NCI-H1436 (cell line): ENCODE results near the gene PHKA2.
"Not testable (repeated sequence)": the region's sequence is repeated elsewhere in the genome, so short reads cannot be mapped to it uniquely, and the experiment has no call there.

ENCODE experiments used
- DNase-seq: peaks from one replicate; lab custom pipeline; 2025; lab: John Stamatoyannopoulos, UW

Gene PHKA2, protein sequence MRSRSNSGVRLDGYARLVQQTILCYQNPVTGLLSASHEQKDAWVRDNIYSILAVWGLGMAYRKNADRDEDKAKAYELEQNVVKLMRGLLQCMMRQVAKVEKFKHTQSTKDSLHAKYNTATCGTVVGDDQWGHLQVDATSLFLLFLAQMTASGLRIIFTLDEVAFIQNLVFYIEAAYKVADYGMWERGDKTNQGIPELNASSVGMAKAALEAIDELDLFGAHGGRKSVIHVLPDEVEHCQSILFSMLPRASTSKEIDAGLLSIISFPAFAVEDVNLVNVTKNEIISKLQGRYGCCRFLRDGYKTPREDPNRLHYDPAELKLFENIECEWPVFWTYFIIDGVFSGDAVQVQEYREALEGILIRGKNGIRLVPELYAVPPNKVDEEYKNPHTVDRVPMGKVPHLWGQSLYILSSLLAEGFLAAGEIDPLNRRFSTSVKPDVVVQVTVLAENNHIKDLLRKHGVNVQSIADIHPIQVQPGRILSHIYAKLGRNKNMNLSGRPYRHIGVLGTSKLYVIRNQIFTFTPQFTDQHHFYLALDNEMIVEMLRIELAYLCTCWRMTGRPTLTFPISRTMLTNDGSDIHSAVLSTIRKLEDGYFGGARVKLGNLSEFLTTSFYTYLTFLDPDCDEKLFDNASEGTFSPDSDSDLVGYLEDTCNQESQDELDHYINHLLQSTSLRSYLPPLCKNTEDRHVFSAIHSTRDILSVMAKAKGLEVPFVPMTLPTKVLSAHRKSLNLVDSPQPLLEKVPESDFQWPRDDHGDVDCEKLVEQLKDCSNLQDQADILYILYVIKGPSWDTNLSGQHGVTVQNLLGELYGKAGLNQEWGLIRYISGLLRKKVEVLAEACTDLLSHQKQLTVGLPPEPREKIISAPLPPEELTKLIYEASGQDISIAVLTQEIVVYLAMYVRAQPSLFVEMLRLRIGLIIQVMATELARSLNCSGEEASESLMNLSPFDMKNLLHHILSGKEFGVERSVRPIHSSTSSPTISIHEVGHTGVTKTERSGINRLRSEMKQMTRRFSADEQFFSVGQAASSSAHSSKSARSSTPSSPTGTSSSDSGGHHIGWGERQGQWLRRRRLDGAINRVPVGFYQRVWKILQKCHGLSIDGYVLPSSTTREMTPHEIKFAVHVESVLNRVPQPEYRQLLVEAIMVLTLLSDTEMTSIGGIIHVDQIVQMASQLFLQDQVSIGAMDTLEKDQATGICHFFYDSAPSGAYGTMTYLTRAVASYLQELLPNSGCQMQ

DNA sequence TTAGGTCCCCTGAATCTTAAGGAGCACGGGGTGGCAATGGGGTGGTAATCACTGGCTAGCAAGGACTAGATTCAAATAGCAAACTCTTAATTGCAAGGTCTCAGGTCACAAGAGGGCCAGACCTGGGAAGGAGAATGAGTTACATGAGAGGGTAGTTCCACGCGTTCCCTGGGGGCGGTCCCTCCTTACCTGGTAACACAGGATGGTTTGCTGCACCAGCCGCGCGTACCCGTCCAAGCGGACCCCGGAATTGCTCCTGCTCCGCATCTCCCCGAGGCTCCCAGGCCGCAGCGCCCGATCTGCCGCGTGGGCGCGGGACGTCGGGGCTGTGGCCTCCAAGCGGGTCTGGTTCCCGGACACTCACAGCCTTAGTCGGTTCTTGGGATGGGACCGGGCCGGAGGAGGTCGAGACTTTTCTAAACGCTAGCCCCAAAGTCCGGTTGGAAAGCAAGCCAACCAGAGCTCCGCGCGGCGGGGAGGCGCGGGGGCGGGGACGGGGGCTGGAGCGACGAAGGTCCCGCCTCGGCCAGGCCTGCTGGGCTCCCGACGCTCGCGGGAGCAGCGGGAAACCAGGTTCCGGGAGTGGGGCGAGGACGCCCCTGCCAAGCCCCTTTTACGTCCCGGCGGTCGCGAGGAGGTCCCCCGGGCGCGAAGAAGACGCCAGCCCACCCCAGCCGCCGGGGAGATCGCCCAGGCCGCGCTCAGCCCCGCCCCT lies at the start of gene PHKA2:
PHKA2 (minus strand) TSS at position 449 of the 715 bp plus-strand sequence; CDS start at position 267, 182 bp downstream.
- DNase-seq, result no peak

- no peak for DNase-seq
These were observed 46.9 kb upstream of the PHKA2 start for GRCh38 chrX:19030805-19031204.

- DNase-seq, result no peak
These were observed 44.6 kb upstream of the PHKA2 start for GRCh38 chrX:19028560-19028959.

DNA sequence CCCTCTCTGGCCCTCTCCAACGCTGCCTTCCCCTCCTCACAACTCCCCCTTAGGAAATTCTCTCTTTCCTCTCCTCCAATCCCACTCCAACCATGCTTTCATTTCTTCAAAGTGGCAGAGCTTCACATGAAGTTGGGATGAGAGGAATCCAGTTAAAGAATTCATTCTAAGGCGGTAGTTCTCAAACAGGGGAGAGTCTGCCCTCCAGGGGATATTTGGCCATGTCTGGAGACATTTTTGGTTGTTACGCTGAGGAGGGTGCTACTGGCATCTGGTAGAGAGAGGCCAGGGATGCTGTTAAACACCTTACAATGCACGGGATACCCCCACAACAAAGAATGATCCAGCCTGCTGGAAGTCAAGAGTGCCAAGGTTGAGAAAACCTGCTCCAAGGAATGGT lies 40.5 kb upstream of the PHKA2 start:
- DNase-seq, result no peak

DNA sequence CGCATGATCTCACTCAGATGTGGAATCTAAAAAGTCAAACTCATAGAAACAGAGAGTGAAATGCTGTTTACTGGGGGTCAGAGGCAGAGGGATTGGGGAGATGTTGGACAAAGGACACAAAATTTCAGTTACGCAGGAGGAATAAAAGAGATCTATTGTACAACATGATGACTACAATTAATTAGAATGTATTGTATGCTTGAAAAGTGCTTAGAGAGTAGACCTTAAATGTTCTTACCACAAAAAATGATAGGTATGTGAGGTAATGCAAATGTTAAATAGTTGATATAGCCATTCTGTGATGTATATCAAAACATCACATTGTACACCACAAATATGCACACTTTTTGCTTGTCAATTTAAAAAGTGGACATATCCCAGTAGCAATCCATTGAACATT lies 36.1 kb upstream of the PHKA2 start:
- DNase-seq, result no peak

DNA sequence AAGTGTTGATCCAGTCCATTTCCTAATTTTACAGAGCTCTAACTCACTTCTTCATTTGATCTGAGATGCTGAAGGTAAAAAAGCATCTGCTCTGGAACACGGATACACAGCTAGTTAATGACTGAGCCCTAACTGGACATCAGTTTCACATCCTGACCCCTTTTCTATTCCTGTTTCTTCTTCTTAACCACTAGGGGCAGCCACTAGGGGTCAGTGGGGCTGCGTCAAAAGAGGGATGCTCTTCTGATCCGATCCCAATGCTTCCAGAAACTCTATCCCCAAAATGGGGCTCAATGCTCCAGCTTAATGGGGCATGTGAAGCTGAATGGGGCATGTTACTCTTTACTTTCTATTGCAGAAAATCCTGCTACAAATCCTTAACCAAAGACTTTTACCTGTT lies 33.4 kb upstream of the PHKA2 start:
- DNase-seq, result no peak

- not testable (repeated sequence) for DNase-seq
These were observed 32.7 kb upstream of the PHKA2 start for GRCh38 chrX:19016614-19017013.

DNA sequence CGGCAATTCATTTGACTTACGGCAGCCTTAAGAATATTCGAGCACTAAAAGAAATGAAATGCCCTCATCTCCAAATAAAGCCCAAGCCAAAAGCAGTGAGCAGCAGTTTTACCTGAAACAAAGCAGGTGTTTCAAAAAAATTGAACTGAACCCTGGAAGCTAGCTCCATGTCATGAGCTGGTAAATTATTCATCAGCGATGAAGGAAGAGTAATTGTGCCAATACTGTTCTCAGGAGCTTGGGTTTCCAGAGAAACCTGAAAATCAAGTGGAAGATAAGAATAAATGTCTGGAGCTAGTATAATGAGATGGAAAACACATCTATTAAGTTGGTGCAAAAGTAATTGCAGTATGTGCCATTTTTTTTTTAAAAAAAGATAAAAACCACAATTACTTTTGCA lies 24.0 kb upstream of the PHKA2 start:
- no peak for DNase-seq

GRCh38 chrX:19007011-19007410 lies 23.1 kb upstream of the PHKA2 start:
- DNase-seq, result no peak

- DNase-seq, result no peak
These were observed 22.0 kb upstream of the PHKA2 start for GRCh38 chrX:19005909-19006308.

DNA sequence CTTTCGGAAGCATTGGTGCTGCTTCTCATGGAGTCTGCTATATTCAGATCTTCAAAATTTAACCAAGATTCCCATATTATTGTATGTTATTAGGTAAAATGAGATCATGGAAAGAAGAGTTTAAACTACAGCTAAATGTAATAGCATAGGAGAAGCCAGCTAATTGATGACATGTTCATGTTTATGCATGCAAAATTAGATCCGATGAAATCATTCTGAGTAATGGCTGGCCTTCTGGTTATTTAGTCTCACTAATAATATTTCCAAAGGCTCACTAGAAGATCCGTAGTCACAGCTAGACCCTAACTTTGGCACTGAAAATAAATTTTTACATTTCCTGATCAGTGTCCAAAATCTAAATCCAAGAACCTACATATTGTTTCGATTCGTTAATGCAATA lies 19.8 kb upstream of the PHKA2 start:
- no peak for DNase-seq

DNA sequence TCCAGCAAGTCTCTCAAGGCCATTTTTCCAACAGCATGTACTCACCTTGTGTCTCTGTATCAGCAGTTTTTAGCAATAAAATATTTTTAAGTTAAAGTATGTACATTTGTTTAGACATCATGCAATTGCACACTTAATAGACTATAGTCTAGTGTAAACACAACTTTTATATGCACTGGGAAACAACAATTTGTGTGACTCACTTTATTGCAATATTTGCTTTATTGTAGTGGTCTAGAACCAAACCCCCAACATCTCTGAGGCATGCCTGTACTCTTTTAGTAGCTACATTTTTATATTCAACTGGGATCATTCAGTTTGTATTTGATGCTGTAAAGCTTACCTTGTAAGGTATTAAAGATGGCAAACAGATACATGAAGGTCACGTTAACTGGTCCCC lies 14.7 kb upstream of the PHKA2 start:
- DNase-seq, result no peak

GRCh38 chrX:18997916-18998315 lies 14.0 kb upstream of the PHKA2 start:
- no peak for DNase-seq

DNA sequence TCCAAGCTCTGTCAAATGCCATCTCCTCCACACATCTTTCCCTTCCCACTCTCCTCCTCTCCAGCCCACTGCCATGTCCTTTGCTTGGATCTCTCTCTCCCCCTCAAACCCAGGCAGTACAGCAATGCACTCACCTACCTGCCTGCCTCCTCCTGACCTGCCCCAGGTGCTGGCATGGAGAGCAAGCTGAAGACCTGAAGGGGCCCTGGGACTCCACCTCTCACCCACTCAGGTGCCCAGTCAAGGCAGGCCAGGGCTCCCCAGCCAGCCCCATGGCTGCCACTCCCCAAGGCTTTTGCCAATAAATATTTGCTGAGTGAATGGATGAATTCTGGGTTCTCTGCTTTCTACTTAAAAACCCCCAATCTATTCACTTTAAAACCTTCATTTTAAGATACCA lies 12.6 kb upstream of the PHKA2 start:
- no peak for DNase-seq

GRCh38 chrX:18995221-18995620 lies 11.3 kb upstream of the PHKA2 start:
- no peak for DNase-seq

DNA sequence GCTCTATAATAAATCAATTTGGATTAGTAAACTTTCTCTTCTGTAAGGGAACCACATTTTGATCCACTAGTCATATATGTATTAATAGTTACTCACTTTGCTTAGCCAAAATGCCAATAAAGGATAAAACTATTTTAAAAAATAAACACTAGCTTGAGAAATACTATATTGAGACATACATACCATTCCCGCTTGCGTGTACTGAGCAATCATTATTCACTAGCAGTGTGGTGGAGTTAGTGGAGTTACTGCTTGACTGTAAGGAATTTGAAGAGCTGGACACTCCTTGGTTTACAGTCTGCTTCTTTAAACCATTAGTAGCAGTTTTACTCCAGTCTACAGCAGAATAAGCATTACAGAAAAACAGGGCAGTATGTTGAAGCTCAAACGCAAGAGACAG lies 10.8 kb upstream of the PHKA2 start:
- DNase-seq, result no peak

GRCh38 chrX:18992829-18993228 lies 8.9 kb upstream of the PHKA2 start:
- no peak for DNase-seq

- DNase-seq, result no peak
These were observed 1.2 kb upstream of the PHKA2 start for GRCh38 chrX:18985186-18985435.

DNA sequence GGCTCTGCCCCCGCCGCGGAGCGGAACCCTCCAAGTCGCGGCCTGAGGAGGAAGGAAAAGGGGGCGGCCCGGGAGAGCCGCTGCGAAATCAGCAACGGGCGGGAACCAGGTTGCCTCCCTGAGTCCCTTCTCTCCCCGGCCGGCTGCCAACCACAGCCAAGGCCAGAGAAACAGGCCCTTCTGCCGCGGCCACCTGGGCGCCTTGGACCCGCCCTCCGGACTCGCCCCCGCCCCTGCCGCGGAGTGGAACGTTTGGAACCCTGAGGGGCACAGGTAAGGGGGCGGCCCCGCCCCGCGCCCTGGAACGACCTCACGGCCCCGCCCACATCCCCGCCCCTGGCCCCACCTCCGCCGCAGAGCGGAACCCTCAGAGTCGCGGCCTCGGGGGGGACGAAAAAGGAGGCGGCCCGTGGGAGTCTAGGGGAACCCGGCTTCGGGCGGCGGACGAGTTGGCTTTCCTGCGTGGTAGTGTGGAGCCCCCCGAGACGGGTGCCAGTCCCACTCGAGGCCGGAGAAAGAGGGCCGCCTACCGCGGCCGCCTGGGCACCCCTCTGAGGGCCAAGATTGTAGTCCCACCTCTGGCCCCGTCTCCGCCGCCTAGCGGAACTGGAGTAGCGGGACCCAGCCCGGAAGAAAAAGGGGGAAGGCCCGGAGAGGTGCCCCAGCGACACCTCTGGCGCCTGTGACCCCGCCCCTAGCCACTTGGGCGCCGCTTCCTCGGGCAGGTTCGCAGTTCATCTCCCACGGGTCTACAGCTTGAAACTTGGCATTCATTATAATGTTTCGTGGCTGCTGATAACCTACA lies 669 bp upstream of the PHKA2 start:
- peak; percentile 63 for DNase-seq

- no peak for DNase-seq
These were observed 2.6 kb downstream of the PHKA2 start for GRCh38 chrX:18981124-18981807.

DNA sequence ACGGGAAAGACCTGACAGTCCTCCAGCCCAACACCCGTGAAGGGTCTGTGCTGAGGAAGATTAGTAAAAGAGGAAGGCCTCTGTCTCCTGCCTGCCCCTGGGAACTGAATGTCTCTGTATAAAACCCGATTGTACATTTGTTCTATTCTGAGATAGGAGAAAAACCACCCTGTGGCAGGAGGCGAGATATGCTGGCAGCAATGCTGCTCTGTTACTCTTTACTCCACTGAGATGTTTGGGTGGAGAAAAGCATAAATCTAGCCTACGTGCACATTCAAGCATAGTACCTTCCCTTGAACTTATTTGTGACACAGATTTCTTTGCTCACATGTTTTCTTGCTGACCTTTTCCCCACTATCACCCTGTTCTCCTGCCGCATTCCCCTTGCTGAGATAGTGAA lies 3.7 kb downstream of the PHKA2 start:
- not testable (repeated sequence) for DNase-seq
